Measurements from ENCODE around the gene GBP1. TPM values are rescaled to one million over a fixed set of nuclear protein-coding genes. Genes with fewer than 3 reads are reported as not detected.
A peak's percentile ranks its signal among the peaks of the same experiment; 100 is the strongest.
"Not testable (repeated sequence)": the region's sequence is repeated elsewhere in the genome, so short reads cannot be mapped to it uniquely, and the experiment has no call there.

GBP1 gene
- total RNA-seq, 1 donor, result 16.7 TPM

DNA sequence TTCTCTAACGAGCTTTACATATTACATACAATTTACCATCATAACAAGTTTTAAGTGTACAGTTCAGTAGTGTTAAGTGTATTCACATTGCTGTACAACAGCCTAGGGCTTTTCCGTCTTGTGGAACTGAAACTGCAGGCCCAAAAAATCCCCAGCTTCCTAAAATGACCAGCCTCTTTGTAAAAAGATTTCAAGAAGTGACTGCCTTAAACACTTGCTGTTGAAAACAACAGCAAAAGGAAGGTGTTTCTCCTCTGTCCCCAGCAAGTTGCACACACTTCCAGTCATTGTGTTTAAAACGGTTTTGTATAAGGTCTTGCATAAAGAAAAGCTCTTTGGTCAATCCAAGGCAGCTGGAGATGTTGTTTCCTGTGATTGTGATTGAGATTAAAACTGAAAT is 16.0 kb upstream of the GBP1 start:
- DNase-seq (ENCODE audit: low read depth), result no peak
- TF ChIP-seq, protein P1, sequence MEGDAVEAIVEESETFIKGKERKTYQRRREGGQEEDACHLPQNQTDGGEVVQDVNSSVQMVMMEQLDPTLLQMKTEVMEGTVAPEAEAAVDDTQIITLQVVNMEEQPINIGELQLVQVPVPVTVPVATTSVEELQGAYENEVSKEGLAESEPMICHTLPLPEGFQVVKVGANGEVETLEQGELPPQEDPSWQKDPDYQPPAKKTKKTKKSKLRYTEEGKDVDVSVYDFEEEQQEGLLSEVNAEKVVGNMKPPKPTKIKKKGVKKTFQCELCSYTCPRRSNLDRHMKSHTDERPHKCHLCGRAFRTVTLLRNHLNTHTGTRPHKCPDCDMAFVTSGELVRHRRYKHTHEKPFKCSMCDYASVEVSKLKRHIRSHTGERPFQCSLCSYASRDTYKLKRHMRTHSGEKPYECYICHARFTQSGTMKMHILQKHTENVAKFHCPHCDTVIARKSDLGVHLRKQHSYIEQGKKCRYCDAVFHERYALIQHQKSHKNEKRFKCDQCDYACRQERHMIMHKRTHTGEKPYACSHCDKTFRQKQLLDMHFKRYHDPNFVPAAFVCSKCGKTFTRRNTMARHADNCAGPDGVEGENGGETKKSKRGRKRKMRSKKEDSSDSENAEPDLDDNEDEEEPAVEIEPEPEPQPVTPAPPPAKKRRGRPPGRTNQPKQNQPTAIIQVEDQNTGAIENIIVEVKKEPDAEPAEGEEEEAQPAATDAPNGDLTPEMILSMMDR (IDR thresholded peaks at IDR 0.05; ENCODE audit: insufficient read depth, low read length), result no peak
- no peak overlapping the region for H3K4me3 ChIP-seq (ENCODE audit: low read depth, low read length)

DNA sequence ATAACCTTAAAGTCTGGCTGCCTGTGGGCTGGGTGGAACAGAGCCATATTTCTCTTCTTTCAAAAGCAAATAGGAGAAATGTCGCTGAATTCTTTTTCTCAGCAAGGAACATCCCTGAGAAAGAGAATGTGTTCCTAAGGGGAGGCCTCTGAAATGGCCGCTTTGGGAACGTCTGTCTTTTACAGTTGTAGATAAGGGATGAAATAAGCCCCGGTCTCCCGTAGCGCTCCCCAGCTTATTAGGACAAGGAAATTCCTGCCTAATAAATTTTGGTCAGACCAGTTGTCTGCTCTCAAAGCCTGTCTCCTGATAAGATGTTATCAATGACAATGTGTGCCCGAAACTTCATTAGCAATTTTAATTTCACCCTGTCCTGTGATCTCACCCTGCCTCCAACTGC is 15.1 kb upstream of the GBP1 start:
- not testable (repeated sequence) for H3K4me3 ChIP-seq (ENCODE audit: low read depth, low read length); DNase-seq (ENCODE audit: low read depth)

DNA sequence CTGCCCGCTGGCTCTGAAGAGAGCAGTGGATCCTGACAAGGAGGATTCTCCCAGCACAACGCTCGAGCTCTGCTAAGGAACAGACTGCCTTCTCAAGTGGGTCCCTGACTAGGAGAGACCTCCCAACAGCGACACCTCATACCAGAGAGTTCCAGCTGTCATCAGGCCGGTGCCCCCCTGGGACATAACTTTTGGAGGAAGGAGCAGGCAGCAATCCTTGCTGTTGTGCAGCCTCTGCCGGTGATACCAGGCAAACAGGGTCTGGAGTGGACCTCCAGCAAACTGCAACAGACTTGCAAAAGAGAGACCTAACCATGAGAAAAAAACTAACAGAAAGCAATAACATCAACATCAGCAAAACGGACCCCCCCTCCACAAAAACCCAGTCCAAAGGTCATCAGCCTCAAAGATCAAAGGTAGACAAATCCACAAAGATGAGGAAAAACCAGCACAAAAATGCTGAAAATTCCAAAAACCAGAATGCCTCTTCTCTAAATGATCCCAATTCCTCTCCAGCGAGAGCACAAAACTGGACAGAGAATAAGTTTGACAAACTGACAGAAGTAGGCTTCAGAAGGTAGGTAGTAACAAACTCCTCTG is 7.6 kb upstream of the GBP1 start:
- DNase-seq (ENCODE audit: low read depth); H3K4me3 ChIP-seq (ENCODE audit: low read depth, low read length): not testable (repeated sequence)

DNA sequence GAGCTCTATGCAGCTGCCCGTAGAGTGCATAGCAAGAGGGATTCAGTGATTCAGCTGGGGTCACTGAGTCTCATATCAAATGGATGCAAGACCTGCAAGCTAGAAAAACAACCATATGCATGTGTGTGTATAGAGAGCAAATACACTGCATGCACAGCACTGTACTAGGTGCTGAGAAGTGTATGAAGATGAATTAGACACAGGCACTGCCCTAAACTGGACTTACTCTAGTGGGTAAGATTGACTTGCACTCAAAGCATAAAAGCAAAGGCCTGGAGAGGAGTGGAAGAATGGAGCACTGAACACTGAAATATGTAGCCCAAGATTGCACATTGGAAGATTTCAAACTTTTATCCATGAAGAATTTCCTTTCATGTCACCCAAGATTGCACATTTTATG is 5.5 kb upstream of the GBP1 start:
- DNase-seq (ENCODE audit: low read depth), result no peak
- TF ChIP-seq, protein P1 (IDR thresholded peaks at IDR 0.05; ENCODE audit: insufficient read depth, low read length), result no peak
- H3K4me3 ChIP-seq (ENCODE audit: low read depth, low read length), result no peak overlapping the region

DNA sequence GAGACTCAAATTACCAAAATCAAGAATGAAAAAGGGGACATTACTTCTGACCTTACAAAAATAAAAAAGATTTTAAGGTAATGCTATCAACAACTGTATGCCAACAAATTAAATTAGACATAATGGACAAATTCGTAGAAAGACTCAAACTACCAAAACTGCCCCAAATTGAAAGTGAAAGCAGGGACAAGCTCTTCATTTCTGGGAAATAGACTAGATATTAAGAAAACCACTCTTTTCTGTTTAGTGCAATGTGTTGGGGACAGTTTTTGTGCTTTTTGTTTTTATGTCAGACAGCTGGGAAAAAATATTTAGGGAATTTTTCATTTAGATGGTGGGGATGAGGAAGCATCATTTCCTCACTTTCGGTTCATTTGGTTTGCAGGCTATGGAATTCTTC is 4.9 kb upstream of the GBP1 start:
- peak; percentile 29 for DNase-seq (ENCODE audit: low read depth)

DNA sequence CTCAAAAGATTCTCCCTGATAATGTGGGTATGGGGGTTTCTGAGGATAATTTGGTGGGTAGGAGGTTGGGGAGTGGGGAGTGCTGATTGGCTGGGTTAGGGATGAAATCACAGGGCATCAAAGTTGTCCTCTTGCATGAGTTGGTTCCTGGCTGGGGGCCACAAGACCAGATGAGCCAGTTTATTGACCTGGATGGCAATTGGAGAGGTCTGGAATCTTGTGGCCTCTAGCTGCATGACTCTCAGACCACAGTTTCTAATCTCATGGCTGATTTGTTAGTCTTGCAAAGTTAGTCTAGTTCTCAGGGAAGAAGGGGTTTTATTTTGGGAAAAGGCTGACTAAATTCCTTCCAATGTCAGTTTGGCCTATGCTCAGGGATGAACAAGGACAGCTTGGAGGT is 3.3 kb upstream of the GBP1 start:
- peak; percentile 38 for DNase-seq (ENCODE audit: low read depth)
- H3K4me3 ChIP-seq (ENCODE audit: low read depth, low read length), result no peak overlapping the region
- TF ChIP-seq, protein P1 (IDR thresholded peaks at IDR 0.05; ENCODE audit: insufficient read depth, low read length), result no peak

More for the DNA sequence above, 4.9 kb upstream of the GBP1 start:
- TF ChIP-seq, protein P1 (IDR thresholded peaks at IDR 0.05; ENCODE audit: insufficient read depth, low read length), result no peak
- peak overlapping the region; percentile 5 for H3K4me3 ChIP-seq (ENCODE audit: low read depth, low read length)

DNA sequence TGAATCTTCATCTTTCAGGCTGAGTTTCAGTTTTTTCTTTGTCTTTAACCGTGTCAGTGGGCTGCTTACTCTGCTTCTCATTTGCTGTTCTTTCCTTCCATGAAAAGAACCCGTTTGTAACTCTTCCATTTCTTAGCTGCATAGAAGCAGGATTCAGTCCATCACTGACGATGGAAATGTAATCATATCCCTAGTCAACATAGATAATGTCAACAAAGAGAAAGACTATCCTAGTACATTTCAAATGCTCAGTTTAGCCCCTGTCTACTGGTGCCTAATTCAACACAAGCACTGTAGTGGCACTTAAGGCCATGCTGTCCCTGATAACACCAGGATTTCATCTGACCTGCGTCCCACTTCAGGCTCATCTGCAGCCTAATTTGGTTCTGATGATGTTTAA is 376 bp downstream of the GBP1 start:
- TF ChIP-seq, protein P1 (IDR thresholded peaks at IDR 0.05; ENCODE audit: insufficient read depth, low read length), result no peak
- DNase-seq (ENCODE audit: low read depth), result peak; percentile 23
- peak overlapping the region; percentile 68 for H3K4me3 ChIP-seq (ENCODE audit: low read depth, low read length)

DNA sequence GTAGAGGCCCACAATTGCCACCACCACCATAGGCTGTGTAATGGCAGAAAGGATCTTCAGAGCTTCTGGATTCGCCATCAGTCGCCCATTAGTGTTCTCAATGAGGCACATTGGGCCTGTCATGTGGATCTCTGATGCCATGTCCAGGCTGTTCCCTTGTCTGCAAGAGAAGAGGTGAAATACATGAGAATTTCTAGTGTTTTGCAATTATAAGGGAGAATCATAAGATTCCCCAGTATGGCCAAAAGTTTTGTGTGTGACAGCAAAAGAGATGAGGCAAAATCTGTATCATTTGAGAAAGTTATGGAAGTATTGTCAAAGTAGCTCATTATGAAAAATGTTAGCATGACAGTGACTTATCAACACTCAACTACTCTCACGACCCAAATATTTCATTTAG is 1.9 kb downstream of the GBP1 start:
- TF ChIP-seq, protein P1 (IDR thresholded peaks at IDR 0.05; ENCODE audit: insufficient read depth, low read length), result no peak
- H3K4me3 ChIP-seq (ENCODE audit: low read depth, low read length), result no peak overlapping the region
- DNase-seq (ENCODE audit: low read depth), result no peak
